SK-N-MC (cell line): Measurements from ENCODE around the gene CFAP299.

Source experiments
- EZH2 ChIP-seq: fragments of 200-600 bp; sonication (generic); IDR thresholded peaks from one replicate; pipeline ENCODE4 v1.6.1; 2017; ENCODE audit warnings: antibody characterized with exemption
- POLR2AphosphoS5 ChIP-seq: IDR thresholded peaks from 2 replicates; pipeline ENCODE4 v1.6.1; 2012; ENCODE audit warnings: mild to moderate bottlenecking, low read depth, low read length, borderline replicate concordance

DNA sequence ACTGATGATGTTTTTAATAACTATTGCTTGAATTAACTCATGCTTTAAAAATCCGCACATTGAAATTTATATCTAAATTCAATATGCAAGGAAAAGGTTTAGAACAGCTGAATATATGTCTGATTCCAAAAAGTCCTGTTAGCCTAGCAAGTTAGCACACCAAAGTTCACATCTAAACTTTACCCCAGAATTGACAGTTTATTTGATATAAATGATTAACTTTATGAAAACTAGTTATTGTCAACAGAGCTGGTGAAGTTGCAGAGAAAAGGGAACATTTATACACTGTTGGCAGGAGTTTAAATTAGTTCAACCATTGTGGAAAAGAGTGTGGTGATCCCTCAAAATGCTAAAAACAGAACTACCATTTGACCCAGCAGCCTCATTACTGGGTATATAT lies 574.4 kb downstream of the CFAP299 start:
- TF ChIP-seq POLR2AphosphoS5: no peak
- TF ChIP-seq EZH2: no peak
